ENCODE data around the gene ELMOD1. TPM values are rescaled to one million over a fixed set of nuclear protein-coding genes. Genes with fewer than 3 reads are reported as not detected.

The ELMOD1 gene
- total RNA-seq (not detected), total RNA-seq (0 to 0.33 (median 0) reads per million in 172 experiments)
- not detected for polyA plus RNA-seq (2013, experiment 1 of 2)
- 0.08 TPM for polyA plus RNA-seq (2013, experiment 2 of 2)

GRCh38 chr11:107590460-107591377 lies at the start of gene ELMOD1:
ELMOD1 (plus strand) TSS chr11:107591147; CDS start chr11:107618190, 27,043 bp downstream.
- Histone ChIP-seq H3K4me3 (ENCODE audit: low read length) (peak within 1 kb of the TSS; percentile 57), H3K9me3 (ENCODE audit: control insufficient read depth in 1 of 2, insufficient read depth in 1 of 2, low read length in 2 of 2) (peaks cover 0 to 5% of the 10 kb centered on the region in 2 experiments), H3K36me3 (ENCODE audit: insufficient read depth, low read length) (no peaks in the 10 kb centered on the region), H3K27ac (ENCODE audit: low read depth in 1 of 2, low read length in 2 of 2) (no peak within 1 kb of the TSS), H3K4me1 (ENCODE audit: insufficient read depth, low read length) (peaks cover 25% of the 10 kb centered on the region), H3K27me3 (ENCODE audit: control insufficient read depth in 1 of 2, insufficient read depth in 2 of 2, low read length in 2 of 2) (peaks cover 56 to 85% of the 10 kb centered on the region in 2 experiments)
- Mint-ChIP-seq H3K4me3 (peak within 1 kb of the TSS; percentile 91), H3K27me3 (peaks cover 94% of the 10 kb centered on the region), H3K9me3 (no peaks in the 10 kb centered on the region), H3K27ac (no peak within 1 kb of the TSS), H3K4me1 (ENCODE audit: low read depth) (peaks cover 34% of the 10 kb centered on the region), H3K36me3 (ENCODE audit: low read depth) (peaks cover 4% of the 10 kb centered on the region)
- DNase-seq (peak in 7 of 14 experiments; percentile 4 to 55 (median 25)), ATAC-seq (ENCODE audit: poor library complexity) (peak; percentile 58)
- ChIA-PET CTCF (no interaction called here), POLR2A (interaction anchor here (1.1 kb wide), 1 partner anchor 24 kb away, joined by 3 read pairs; no protein-coding TSS in a partner anchor)
- intact Hi-C loops (cut with DNase I, micrococcal nuclease) = no loop called here
- no peak for TF ChIP-seq CTCF (IDR thresholded peaks at IDR 0.05)

GRCh38 chr11:107545101-107545514 lies 45.8 kb upstream of the ELMOD1 start:
- Mint-ChIP-seq H3K9me3 (no peaks in the 10 kb centered on the region), H3K36me3 (ENCODE audit: low read depth) (peaks cover 80% of the 10 kb centered on the region), H3K4me1 (ENCODE audit: low read depth) (peaks cover 4% of the 10 kb centered on the region), H3K4me3 (no peak overlapping the region), H3K27me3 (no peaks in the 10 kb centered on the region), H3K27ac (no peak overlapping the region)
- CTCF ChIA-PET = no interaction called here
- Histone ChIP-seq H3K27ac (ENCODE audit: low read depth in 1 of 2, low read length in 2 of 2) (no peak overlapping the region), H3K4me1 (ENCODE audit: insufficient read depth, low read length) (no peaks in the 10 kb centered on the region), H3K27me3 (ENCODE audit: control insufficient read depth in 1 of 2, insufficient read depth in 2 of 2, low read length in 2 of 2) (no peaks in the 10 kb centered on the region), H3K9me3 (ENCODE audit: control insufficient read depth in 1 of 2, insufficient read depth in 1 of 2, low read length in 2 of 2) (no peaks in the 10 kb centered on the region), H3K4me3 (ENCODE audit: low read length) (no peak overlapping the region), H3K36me3 (ENCODE audit: insufficient read depth, low read length) (peaks cover 28% of the 10 kb centered on the region)
- TF ChIP-seq CTCF (IDR thresholded peaks at IDR 0.05) = no peak
- intact Hi-C loops (cut with DNase I, micrococcal nuclease) = loop anchor here in 1 of 2 experiments (5.0 kb wide), 1 partner anchor 352 kb away; no protein-coding TSS in a partner anchor
- ATAC-seq (ENCODE audit: poor library complexity) (no peak), DNase-seq (no peak)
- POLR2A ChIA-PET = interaction anchor here (0.7 kb wide), 1 partner anchor 20 kb away, joined by 3 read pairs; the partner anchor contains the start of gene ALKBH8

- Histone ChIP-seq H3K27ac (ENCODE audit: low read depth in 1 of 2, low read length in 2 of 2) (no peak overlapping the region), H3K27me3 (ENCODE audit: control insufficient read depth in 1 of 2, insufficient read depth in 2 of 2, low read length in 2 of 2) (no peaks in the 10 kb centered on the region), H3K36me3 (ENCODE audit: insufficient read depth, low read length) (peaks cover 45% of the 10 kb centered on the region), H3K4me1 (ENCODE audit: insufficient read depth, low read length) (no peaks in the 10 kb centered on the region), H3K4me3 (ENCODE audit: low read length) (no peak overlapping the region), H3K9me3 (ENCODE audit: control insufficient read depth in 1 of 2, insufficient read depth in 1 of 2, low read length in 2 of 2) (no peaks in the 10 kb centered on the region)
- no peak for DNase-seq
- no peak for TF ChIP-seq CTCF (IDR thresholded peaks at IDR 0.05)
- CTCF ChIA-PET = interaction anchor here (0.7 kb wide), 1 partner anchor 112 kb away, joined by 3 read pairs; no protein-coding TSS in a partner anchor
- H3K9me3 Mint-ChIP-seq = no peaks in the 10 kb centered on the region
- H3K4me1 Mint-ChIP-seq (ENCODE audit: low read depth) = peaks cover 4% of the 10 kb centered on the region
- H3K36me3 Mint-ChIP-seq (ENCODE audit: low read depth) = peaks cover 81% of the 10 kb centered on the region
- no peak overlapping the region for H3K4me3 Mint-ChIP-seq
- ATAC-seq (ENCODE audit: poor library complexity) = no peak
- H3K27ac Mint-ChIP-seq = no peak overlapping the region
- POLR2A ChIA-PET = no interaction called here
- intact Hi-C loops (cut with DNase I, micrococcal nuclease) = loop anchor here in 1 of 2 experiments (5.0 kb wide), 1 partner anchor 349 kb away; no protein-coding TSS in a partner anchor
- H3K27me3 Mint-ChIP-seq = no peaks in the 10 kb centered on the region
These were observed 43.0 kb upstream of the ELMOD1 start for GRCh38 chr11:107547961-107548360.

Measured in CD4-positive, alpha-beta T cell (primary cell).